ENCODE measurements around the gene SCN8A.

The SCN8A gene

GRCh38 chr12:51722431-51722830 is 131.4 kb downstream of the SCN8A start:
- no peak for DNase-seq

DNA sequence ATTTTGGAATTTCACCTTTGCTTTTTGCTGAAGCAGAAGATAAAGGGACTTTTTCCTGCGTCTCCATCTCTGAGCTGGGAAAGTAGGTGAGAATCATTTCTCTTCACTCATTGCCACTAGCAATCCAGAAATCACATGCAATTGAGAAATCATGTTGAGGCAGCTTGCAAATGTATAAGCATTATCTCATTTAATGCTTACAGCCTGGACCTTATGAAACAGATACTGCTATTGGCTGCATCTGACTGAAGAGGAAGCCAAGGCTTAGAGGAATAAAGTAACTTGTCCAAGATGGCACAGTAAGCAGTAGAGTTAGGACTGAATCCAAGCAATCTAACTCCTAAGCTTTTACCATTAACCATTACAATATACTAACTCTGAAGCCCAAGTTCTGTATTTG is 135.1 kb downstream of the SCN8A start:
- DNase-seq: no peak

DNA sequence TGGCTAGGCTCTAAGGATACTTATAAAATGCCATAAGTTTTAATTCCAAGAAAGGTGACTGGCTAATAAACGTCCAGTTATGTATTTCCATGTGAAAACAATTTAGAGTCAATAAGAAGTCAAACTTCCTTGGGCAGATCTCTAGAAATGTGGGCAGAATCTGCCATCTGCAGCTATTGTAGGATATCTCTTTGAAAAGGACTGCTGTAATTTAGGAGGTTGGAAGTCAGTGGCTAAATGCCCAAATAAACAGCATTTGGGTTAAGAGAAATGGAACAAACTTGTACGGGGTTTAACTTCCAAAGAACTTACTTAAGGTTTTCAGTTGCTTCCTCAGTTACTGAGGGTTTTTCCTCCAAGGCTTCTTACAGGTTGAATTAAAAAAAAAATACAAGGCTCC is 135.9 kb downstream of the SCN8A start:
- DNase-seq: no peak

DNA sequence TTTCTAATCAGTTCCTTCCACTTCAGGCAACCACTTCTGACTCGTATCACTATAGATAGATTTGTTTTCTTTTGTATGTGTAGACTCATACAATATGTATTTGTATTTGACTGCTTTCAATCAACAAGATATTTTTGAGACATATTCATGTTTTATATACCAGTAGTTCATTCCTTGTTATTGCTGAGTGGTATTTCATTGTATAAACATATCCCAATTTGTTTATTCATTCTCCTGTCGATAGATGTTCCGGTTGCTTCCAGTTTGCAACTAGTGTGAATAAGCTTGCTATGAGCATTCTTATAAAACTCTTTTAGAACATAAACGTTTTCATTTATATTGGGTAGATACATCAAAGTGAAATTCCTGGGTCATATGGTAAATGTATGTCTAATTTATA is 138.3 kb downstream of the SCN8A start:
- DNase-seq: no peak

- DNase-seq: no peak
Observed at GRCh38 chr12:51730745-51731144, 139.7 kb downstream of the SCN8A start.

- no peak for DNase-seq
Observed at GRCh38 chr12:51740536-51740935, 149.5 kb downstream of the SCN8A start.

- no peak for DNase-seq
Observed at GRCh38 chr12:51744235-51744634, 153.2 kb downstream of the SCN8A start.

- no peak for DNase-seq
Observed at GRCh38 chr12:51744957-51745356, 153.9 kb downstream of the SCN8A start.

DNA sequence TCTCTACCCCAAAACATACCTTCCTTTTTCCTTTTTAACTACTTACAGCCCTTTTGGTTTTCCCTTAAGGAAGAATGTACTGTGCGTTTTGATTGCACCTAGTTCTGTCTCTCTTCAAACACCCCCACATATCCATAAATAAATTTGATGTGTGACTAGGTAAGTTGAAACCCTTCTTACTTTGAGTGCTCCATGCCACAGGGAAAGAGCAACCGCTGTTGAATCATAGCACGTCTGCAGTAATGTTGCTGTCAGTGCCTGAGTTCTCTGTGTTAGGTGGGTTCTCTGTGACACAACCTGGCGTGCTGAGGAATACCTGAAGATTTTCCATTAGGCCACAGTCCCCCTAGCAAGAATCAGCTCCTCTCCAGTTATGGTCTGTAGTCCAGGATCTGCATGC is 155.4 kb downstream of the SCN8A start:
- DNase-seq: no peak

DNA sequence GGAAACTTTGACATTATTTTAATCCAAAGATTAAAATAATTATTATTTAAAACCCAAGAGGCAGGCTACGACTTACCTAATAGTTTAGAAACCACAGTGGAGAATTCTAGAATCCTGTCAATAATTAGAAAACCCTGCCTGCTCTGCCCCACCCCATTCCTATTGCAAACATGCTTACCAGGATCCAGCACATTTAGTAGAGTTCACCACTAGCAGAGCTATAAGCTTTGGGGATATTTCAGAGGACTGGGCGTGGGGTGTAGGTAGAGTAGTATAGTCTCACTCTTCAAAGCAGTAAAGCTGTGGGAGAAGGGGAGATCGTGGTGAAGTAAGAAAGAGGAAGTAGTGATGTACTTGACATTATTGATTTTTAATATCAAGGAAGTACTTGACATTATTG is 157.2 kb downstream of the SCN8A start:
- no peak for DNase-seq

DNA sequence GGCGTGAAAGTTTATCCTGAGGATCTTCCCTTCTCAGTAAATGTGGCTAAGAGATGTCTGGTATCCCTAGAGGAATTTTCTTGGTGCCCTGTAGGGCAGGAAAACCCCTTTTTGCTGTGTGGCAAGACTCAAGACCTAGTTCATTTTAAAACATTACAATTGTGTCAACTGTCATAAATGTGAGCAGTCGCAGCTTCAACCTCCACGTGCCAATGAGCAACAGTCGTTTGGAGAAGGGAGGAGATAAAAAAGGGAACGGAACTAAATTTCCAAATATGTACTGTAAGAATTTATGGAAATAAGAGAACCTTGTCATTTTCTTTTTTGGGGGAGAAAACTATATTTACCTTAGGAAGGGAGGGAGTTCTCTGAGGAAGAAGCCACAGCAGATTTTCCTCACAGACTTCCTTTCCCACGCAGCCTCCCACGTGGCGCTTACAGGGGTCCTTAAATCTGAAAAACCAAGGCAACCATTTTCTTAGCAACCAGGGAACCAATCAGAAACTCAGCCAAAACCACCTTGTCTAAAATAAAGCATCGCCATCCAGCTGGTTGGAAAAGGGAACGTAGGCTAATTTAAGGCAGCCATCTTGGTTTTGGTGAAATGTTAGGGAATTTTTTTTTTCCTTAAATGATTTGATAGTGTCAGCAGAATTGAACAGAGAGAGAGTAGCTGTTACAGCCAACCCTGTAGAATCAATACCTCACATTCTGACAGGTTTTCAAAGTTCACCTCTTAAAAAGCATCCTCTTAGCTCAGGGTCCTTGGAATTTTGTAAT is 158.4 kb downstream of the SCN8A start:
- DNase-seq: no peak

DNA sequence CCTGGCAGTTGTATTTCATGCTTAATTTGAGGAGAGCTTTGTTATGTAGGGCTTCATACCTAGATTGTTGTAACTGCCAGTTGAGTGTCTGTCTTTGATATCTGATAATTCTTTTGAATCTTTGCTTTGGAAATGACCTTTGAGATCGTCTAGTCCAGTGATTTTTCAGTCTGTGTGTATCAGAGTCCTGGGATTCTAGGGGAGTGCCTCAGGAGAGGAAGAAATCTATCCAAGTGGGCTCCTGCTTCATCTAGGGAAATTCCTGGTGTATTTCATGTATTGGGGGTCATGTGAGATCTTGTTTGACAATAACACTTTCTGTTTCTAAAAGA is 158.9 kb downstream of the SCN8A start:
- DNase-seq: no peak

DNA sequence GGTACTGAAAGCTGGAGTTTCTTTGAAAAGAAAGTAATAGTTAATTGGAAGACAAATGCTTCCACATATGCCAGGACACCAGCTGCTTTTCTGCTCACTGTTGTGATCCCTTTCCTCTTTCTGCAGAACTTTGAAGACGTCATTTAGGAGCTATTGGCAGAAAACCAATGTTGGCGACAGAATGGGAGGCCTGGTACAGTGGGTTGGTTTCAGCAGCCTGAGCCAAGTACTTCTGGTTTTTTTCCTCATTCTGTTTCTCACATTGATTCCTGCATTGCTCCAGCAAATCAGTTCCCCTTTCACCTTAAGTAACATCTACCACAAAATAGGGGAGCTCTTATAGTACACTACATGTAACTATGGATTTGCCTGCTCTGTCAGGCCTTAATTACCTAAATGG is 160.6 kb downstream of the SCN8A start:
- DNase-seq: no peak

GRCh38 chr12:51752234-51752889 is 161.3 kb downstream of the SCN8A start:
- DNase-seq: no peak

DNA sequence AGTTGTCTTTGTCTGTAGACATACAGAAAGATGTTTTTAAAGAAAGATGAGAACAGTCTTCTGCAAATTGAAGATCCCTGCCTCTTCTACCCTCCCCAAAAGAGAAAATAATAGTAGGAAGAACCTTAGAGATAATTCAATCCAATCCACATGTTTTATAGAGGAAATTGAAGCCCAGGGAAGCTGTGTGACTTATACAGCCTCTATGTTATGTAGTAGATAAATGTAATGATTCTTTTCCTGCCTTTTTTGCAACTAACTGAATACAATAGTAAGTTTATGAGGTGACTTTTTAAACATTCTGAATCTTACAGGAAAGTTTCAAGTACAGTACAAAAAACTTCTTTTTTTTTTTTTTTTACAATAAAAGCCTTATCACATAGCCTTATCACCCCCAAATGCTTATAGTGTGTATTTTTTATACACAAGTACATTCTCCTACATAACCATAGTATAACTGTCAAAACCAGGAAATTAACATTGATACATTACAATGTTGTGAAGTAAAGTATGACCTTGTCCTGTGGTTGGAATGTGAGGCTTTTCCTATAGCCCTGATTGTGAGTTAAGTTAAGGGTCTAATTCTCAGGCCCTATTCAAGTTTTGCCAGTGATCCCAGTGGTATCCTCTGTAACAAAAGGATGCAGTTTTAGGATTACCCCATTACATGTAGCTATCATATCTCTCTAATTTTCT is 163.1 kb downstream of the SCN8A start:
- DNase-seq: no peak

- DNase-seq: no peak
Observed at GRCh38 chr12:51755251-51755650, 164.2 kb downstream of the SCN8A start.

DNA sequence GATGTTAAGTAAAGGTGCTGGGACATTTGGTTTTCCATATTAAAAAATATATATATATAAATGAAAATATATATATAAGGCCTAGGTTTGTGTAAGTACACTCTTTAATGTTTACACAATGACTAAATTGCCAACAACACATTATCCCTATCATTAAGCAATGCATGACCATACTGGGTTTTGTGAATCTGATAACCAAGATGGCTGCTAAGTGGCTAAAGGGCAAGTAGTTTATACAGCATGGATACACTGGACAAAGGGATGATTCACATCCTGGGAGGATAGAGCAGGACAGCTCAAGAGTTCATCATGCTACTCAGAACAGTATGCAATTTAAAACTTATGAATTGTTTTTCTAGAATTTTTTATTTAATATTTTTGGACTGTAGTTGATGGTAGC is 168.1 kb downstream of the SCN8A start:
- no peak for DNase-seq

GRCh38 chr12:51759695-51760094 is 168.7 kb downstream of the SCN8A start:
- DNase-seq: no peak

DNA sequence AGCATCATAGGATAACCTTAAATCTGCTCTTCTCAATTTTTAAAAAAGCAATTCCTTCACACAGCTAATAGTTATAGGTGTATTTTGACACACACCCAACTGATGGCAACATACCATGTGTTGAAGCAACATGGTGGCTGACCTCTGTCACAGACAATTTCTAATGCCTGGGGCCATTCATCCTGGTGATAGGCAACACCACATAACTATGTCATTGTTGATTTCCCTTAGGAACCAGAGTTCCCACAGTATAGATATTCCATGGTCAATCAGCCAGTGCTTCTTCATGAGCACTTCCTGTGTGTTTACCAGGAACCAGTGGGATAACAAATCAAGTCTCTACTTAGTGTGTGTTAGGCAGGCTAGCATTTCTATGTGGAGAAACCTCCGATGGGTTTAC is 169.2 kb downstream of the SCN8A start:
- no peak for DNase-seq

- DNase-seq: no peak
Observed at GRCh38 chr12:51763743-51764142, 172.7 kb downstream of the SCN8A start.

- DNase-seq: no peak
Observed at GRCh38 chr12:51766067-51766676, 175.1 kb downstream of the SCN8A start.

DNA sequence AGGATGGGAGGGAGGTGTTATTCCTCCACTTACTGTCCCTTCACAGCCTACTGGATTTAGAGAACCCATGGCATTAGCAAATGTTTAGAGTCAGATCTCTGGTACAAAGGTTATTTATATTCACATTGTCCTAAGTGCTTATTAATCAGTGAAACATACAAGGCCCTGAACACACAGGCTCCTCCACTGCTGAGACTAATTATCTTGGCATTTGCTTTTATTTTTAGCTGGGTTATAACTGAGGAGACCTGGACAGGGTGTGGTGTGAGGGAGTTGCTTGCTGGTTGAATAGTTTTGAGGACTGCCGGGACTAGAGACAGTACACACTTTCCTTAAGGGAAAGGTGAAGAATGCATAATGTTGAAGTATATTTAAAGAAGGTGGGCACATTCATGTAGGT is 180.0 kb downstream of the SCN8A start:
- no peak for DNase-seq

DNA sequence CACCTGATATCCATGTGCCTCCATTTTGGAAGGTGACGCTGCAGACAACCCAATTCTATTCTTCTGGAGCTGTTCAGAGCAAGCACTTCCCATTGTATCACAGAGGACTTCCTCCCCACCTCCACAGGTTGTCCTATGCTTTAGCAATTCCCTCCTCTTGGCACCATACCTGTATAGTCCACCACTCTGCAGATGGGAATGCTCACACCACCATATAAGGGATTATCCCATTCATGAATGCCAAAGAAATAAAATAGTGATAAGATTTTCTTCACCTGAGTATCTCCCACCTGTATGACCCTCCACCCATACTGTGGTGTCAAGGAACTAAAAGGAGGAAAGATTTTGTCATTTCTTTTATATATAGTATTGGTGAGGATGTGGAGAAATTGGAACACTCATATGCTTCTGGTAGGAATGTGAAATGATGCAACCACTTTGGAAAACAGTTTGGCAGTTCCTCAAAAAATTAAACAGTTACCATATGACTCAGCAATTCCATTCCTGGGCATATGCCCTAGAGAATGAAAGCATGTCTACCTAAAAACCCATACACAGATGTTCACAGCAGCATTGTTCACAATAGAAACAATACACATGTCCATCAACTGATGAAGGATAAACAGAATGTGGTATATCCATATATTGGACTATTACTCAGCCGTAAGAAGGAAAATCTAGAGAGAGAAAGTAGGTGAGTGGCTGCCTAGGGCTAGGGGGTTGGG is 182.3 kb downstream of the SCN8A start:
- no peak for DNase-seq

All from activated T-cell treated with anti-CD3 and anti-CD28 coated beads, Interleukin-2, amount 50 U/mL, for 1 hour (primary cell).